22Rv1 (cell line): Measurements from ENCODE around the gene CFAP119.

Experiments
- H3K27ac ChIP-seq: fragments of 450-650 bp; 2 replicates; pipeline ENCODE4 v1.5.1; 2017
- CTCF ChIP-seq: fragments of 450-650 bp; IDR thresholded peaks from 2 replicates; pipeline ENCODE4 v1.5.1; 2017; ENCODE audit warnings: mild to moderate bottlenecking
- ZFX ChIP-seq: fragments of 450-650 bp; IDR thresholded peaks from 2 replicates; pipeline ENCODE4 v1.6.1; 2017; ENCODE audit warnings: antibody characterized with exemption, borderline replicate concordance

CFAP119 gene

GRCh38 chr16:30722916-30723315, 38.9 kb downstream of the CFAP119 start:
- no peak overlapping the region for H3K27ac ChIP-seq

GRCh38 chr16:30722443-30722842, 39.4 kb downstream of the CFAP119 start:
- no peak overlapping the region for H3K27ac ChIP-seq
- no peak for TF ChIP-seq ZFX
- no peak for TF ChIP-seq CTCF

More at GRCh38 chr16:30722916-30723315, 38.9 kb downstream of the CFAP119 start:
- TF ChIP-seq CTCF (no peak), ZFX (no peak)

DNA sequence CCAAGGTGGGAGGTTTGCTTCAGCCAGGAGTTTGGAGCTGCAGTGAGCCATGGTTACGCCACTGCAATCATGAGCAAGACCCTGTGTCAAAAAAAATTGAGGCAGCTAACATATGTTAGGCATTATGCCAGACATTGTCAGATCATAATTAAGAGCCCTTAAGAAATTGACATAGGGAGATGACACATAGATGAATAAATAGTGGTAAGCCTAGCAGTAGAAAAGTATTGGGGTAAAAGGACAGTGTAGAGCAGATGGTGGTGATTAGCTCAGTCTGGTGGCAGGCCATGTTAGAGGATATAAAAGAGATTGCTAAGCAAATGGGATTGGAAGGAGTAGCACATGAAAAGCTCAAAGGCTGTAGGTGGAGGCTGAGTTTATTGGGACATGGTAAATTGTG, 40.3 kb downstream of the CFAP119 start:
- H3K27ac ChIP-seq = no peak overlapping the region
- TF ChIP-seq CTCF (no peak), ZFX (no peak)

DNA sequence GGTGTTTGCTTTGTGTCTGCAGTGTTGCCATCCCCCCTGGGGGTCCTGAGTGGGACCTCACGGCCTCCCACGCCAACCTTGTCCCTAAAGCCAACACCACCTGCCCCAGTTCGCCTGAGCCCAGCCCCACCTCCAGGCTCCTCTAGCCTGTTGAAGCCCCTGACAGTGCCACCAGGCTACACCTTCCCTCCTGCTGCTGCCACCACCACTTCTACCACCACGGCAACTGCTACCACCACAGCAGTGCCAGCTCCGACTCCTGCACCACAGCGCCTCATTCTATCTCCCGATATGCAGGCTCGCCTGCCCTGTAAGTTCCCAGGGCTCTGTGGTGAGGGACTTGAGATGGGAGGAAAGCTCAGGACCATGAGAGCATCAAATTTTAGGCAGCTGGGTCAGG, 40.7 kb downstream of the CFAP119 start:
- no peak for TF ChIP-seq CTCF
- TF ChIP-seq ZFX = no peak
- H3K27ac ChIP-seq = no peak overlapping the region

GRCh38 chr16:30720694-30721093, 41.2 kb downstream of the CFAP119 start:
- TF ChIP-seq CTCF = no peak
- TF ChIP-seq ZFX = no peak
- no peak overlapping the region for H3K27ac ChIP-seq

- TF ChIP-seq ZFX (no peak), CTCF (no peak)
- no peak overlapping the region for H3K27ac ChIP-seq
Observed at GRCh38 chr16:30720086-30720485, 41.8 kb downstream of the CFAP119 start.

- H3K27ac ChIP-seq = no peak overlapping the region
- TF ChIP-seq ZFX (no peak), CTCF (no peak)
Observed at GRCh38 chr16:30715750-30716445, 46.0 kb downstream of the CFAP119 start.
